Astrocyte (in vitro differentiated cells and primary cell): Measurements from ENCODE around the gene BNIPL.

ENCODE experiments used
- CTCF ChIP-seq: IDR thresholded peaks from 2 replicates; pipeline ENCODE4 v1.5.1; 2011; ENCODE audit warnings: low read depth, mild to moderate bottlenecking, inconsistent platforms, low read length, moderate library complexity; ENCODE audit not compliant: insufficient read depth
- EZH2 ChIP-seq: IDR thresholded peaks from 2 replicates; pipeline ENCODE4 v1.6.1; 2012; ENCODE audit warnings: mild to moderate bottlenecking, low read length, inconsistent platforms; ENCODE audit not compliant: insufficient read depth

DNA sequence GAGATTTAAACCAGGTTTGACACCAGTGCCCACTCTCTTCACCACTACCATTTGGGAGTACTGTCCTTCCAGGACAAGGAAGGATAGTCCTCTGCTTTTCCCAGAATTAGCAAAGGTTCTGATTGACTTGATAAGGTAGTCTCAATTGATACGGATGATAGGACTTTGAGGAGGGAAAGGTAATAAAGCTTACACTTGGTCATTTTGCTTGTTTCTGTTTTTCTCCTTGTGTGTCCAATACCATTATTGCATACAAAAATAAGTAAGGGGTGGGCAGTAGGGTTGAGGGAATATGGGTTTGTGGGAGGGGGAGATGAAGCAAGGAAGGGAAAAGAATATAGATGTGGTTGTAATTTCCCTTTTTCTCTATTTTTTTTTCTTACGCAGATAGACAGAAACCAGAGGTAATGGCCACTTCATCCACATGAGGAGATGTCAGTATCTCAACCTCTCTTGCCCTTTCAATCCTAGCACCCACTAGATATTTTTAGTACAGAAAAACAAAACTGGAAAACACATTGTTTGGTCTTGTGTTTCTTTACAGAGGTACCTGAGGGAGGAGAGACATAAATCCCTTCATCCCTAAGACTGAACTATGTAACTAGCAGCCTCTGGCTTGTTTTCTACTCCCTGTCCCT is 13.8 kb downstream of the BNIPL start:
- TF ChIP-seq CTCF (no peak), EZH2 (no peak)
